SJCRH30 (cell line): ENCODE measurements around the gene CCDC171. TPM values are rescaled to one million over a fixed set of nuclear protein-coding genes. Genes with fewer than 3 reads are reported as not detected.

Experiments
- DNase-seq, 2 experiments: peaks; one replicate each; pipeline ENCODE4 v3.0.0-alpha.2; 2015 to 2020
- H3K27ac ChIP-seq: fragments of 250-450 bp; sonication (Bioruptor Pico); 2 replicates; pipeline ENCODE4 v1.5.1; 2020; ENCODE audit warnings: mild to moderate bottlenecking, moderate library complexity
- H3K27me3 ChIP-seq: fragments of 250-450 bp; sonication (Bioruptor Pico); 2 replicates; pipeline ENCODE4 v1.5.1; 2020; ENCODE audit warnings: mild to moderate bottlenecking, moderate library complexity
- H3K36me3 ChIP-seq: fragments of 250-450 bp; sonication (Bioruptor Pico); 2 replicates; pipeline ENCODE4 v1.5.1; 2020; ENCODE audit warnings: mild to moderate bottlenecking, moderate library complexity
- H3K4me1 ChIP-seq: fragments of 250-450 bp; sonication (Bioruptor Pico); 2 replicates; pipeline ENCODE4 v1.5.1; 2020; ENCODE audit warnings: mild to moderate bottlenecking, moderate library complexity
- H3K4me3 ChIP-seq: fragments of 250-450 bp; sonication (Bioruptor Pico); 2 replicates; pipeline ENCODE4 v1.5.1; 2020; ENCODE audit warnings: mild to moderate bottlenecking, moderate library complexity
- H3K9me3 ChIP-seq: fragments of 250-450 bp; sonication (Bioruptor Pico); replicated peaks from 2 replicates; pipeline ENCODE4 v1.5.1; 2020; ENCODE audit warnings: mild to moderate bottlenecking, moderate library complexity
- total RNA-seq: library from RNA; depleted of rRNA; stranded (reverse); fragments of >200 nt; shearing (Covaris generic); gene quantifications from 2 replicates; pipeline ENCODE4 v1.2.3, GENCODE V29; 2014

CCDC171 gene
- total RNA-seq, 1 experiment from 2014 or later, result 2.4 TPM

- no peak for DNase-seq
- Histone ChIP-seq H3K27me3 (no peaks in the 10 kb centered on the region), H3K36me3 (no peaks in the 10 kb centered on the region), H3K4me3 (no peak overlapping the region), H3K9me3 (no peaks in the 10 kb centered on the region; the same call in 1 of the 2 replicates), H3K27ac (no peak overlapping the region), H3K4me1 (no peaks in the 10 kb centered on the region)
These were observed 412.5 kb downstream of the CCDC171 start for GRCh38 chr9:15965246-15965745.

GRCh38 chr9:15966471-15966870 is 413.6 kb downstream of the CCDC171 start:
- Histone ChIP-seq H3K4me1 (no peaks in the 10 kb centered on the region), H3K27me3 (no peaks in the 10 kb centered on the region), H3K27ac (no peak overlapping the region), H3K36me3 (no peaks in the 10 kb centered on the region), H3K9me3 (no peaks in the 10 kb centered on the region; the same call in 1 of the 2 replicates), H3K4me3 (no peak overlapping the region)
- DNase-seq, result no peak

- Histone ChIP-seq H3K27ac (no peak overlapping the region), H3K36me3 (no peaks in the 10 kb centered on the region), H3K9me3 (no peaks in the 10 kb centered on the region; the same call in 1 of the 2 replicates), H3K4me3 (no peak overlapping the region), H3K4me1 (no peaks in the 10 kb centered on the region), H3K27me3 (no peaks in the 10 kb centered on the region)
- no peak for DNase-seq
These were observed 414.2 kb downstream of the CCDC171 start for GRCh38 chr9:15967068-15967467.

GRCh38 chr9:15972760-15973159 is 419.9 kb downstream of the CCDC171 start:
- Histone ChIP-seq H3K36me3 (no peaks in the 10 kb centered on the region), H3K4me3 (no peak overlapping the region), H3K27ac (no peak overlapping the region), H3K9me3 (no peaks in the 10 kb centered on the region; the same call in 1 of the 2 replicates), H3K4me1 (no peaks in the 10 kb centered on the region), H3K27me3 (no peaks in the 10 kb centered on the region)
- DNase-seq, result no peak

- Histone ChIP-seq H3K4me3 (no peak overlapping the region), H3K9me3 (no peaks in the 10 kb centered on the region), H3K27me3 (no peaks in the 10 kb centered on the region), H3K4me1 (no peaks in the 10 kb centered on the region), H3K36me3 (no peaks in the 10 kb centered on the region), H3K27ac (no peak overlapping the region)
- DNase-seq, result no peak
These were observed 422.4 kb downstream of the CCDC171 start for GRCh38 chr9:15975101-15975778.

- Histone ChIP-seq H3K27ac (no peak overlapping the region), H3K9me3 (peaks cover 3% of the 10 kb centered on the region; the same call in 1 of the 2 replicates), H3K4me3 (no peak overlapping the region), H3K36me3 (no peaks in the 10 kb centered on the region), H3K27me3 (no peaks in the 10 kb centered on the region), H3K4me1 (peaks cover 8% of the 10 kb centered on the region)
- DNase-seq, result no peak
These were observed 424.6 kb downstream of the CCDC171 start for GRCh38 chr9:15977438-15977837.

- Histone ChIP-seq H3K27ac (no peak overlapping the region), H3K27me3 (no peaks in the 10 kb centered on the region), H3K4me3 (no peak overlapping the region), H3K36me3 (no peaks in the 10 kb centered on the region), H3K4me1 (peaks cover 10% of the 10 kb centered on the region), H3K9me3 (peaks cover 3% of the 10 kb centered on the region; the same call in 1 of the 2 replicates)
- peak; percentile 5 to 56 for DNase-seq
These were observed 429.3 kb downstream of the CCDC171 start for GRCh38 chr9:15982182-15982581.

GRCh38 chr9:15999422-16000339 is 446.8 kb downstream of the CCDC171 start:
- DNase-seq, result peak in 1 of 2 experiments; percentile 10
- Histone ChIP-seq H3K4me1 (peaks cover 8% of the 10 kb centered on the region), H3K27me3 (no peaks in the 10 kb centered on the region), H3K27ac (no peak overlapping the region), H3K9me3 (no peaks in the 10 kb centered on the region), H3K36me3 (no peaks in the 10 kb centered on the region), H3K4me3 (no peak overlapping the region)

- no peak overlapping the region for H3K27ac ChIP-seq
- no peak for DNase-seq
- no peaks in the 10 kb centered on the region; the same call in 1 of the 2 replicates for H3K9me3 ChIP-seq
- peaks cover 8% of the 10 kb centered on the region for H3K4me1 ChIP-seq
- H3K4me3 ChIP-seq, result no peak overlapping the region
- no peaks in the 10 kb centered on the region for H3K36me3 ChIP-seq
- H3K27me3 ChIP-seq, result no peaks in the 10 kb centered on the region
These were observed 448.0 kb downstream of the CCDC171 start for GRCh38 chr9:16000811-16001210.

- Histone ChIP-seq H3K9me3 (no peaks in the 10 kb centered on the region; the same call in 1 of the 2 replicates), H3K27me3 (no peaks in the 10 kb centered on the region), H3K27ac (no peak overlapping the region), H3K36me3 (no peaks in the 10 kb centered on the region), H3K4me1 (peaks cover 8% of the 10 kb centered on the region), H3K4me3 (no peak overlapping the region)
- DNase-seq, result no peak
These were observed 449.0 kb downstream of the CCDC171 start for GRCh38 chr9:16001856-16002255.

- no peak for DNase-seq
- Histone ChIP-seq H3K27me3 (no peaks in the 10 kb centered on the region), H3K4me1 (peaks cover 8% of the 10 kb centered on the region), H3K27ac (no peak overlapping the region), H3K9me3 (no peaks in the 10 kb centered on the region; the same call in 1 of the 2 replicates), H3K36me3 (no peaks in the 10 kb centered on the region), H3K4me3 (no peak overlapping the region)
These were observed 450.0 kb downstream of the CCDC171 start for GRCh38 chr9:16002816-16003215.

- no peaks in the 10 kb centered on the region; the same call in 1 of the 2 replicates for H3K9me3 ChIP-seq
- H3K27me3 ChIP-seq, result no peaks in the 10 kb centered on the region
- H3K4me3 ChIP-seq, result no peak overlapping the region
- no peak for DNase-seq
- H3K27ac ChIP-seq, result no peak overlapping the region
- no peaks in the 10 kb centered on the region for H3K36me3 ChIP-seq
- peaks cover 8% of the 10 kb centered on the region for H3K4me1 ChIP-seq
These were observed 450.9 kb downstream of the CCDC171 start for GRCh38 chr9:16003785-16004184.

GRCh38 chr9:16004613-16005012 is 451.8 kb downstream of the CCDC171 start:
- Histone ChIP-seq H3K9me3 (no peaks in the 10 kb centered on the region; the same call in 1 of the 2 replicates), H3K27ac (no peak overlapping the region), H3K36me3 (no peaks in the 10 kb centered on the region), H3K27me3 (no peaks in the 10 kb centered on the region), H3K4me1 (peaks cover 7% of the 10 kb centered on the region), H3K4me3 (no peak overlapping the region)
- DNase-seq, result no peak

- Histone ChIP-seq H3K36me3 (no peaks in the 10 kb centered on the region), H3K4me1 (no peaks in the 10 kb centered on the region), H3K9me3 (no peaks in the 10 kb centered on the region; the same call in 1 of the 2 replicates), H3K27me3 (no peaks in the 10 kb centered on the region), H3K4me3 (no peak overlapping the region), H3K27ac (no peak overlapping the region)
- DNase-seq, result no peak
These were observed 457.4 kb downstream of the CCDC171 start for GRCh38 chr9:16010221-16010620.

- no peaks in the 10 kb centered on the region for H3K27me3 ChIP-seq
- peaks cover 4% of the 10 kb centered on the region for H3K9me3 ChIP-seq
- no peak for DNase-seq
- no peaks in the 10 kb centered on the region for H3K4me1 ChIP-seq
- no peak overlapping the region for H3K27ac ChIP-seq
- no peak overlapping the region for H3K4me3 ChIP-seq
- no peaks in the 10 kb centered on the region for H3K36me3 ChIP-seq
These were observed 459.8 kb downstream of the CCDC171 start for GRCh38 chr9:16012621-16013020.
